HEK293 (cell line): ENCODE data around the gene ARRDC2.
A peak's percentile ranks its signal among the peaks of the same experiment; 100 is the strongest.

ENCODE experiments used
- BCL11A ChIP-seq: fragments of 450-650 bp; formaldehyde crosslinking; IDR thresholded peaks from 2 replicates; pipeline ENCODE4 v1.5.1; 2016; ENCODE audit warnings: low read depth, missing biosample characterization, missing genetic modification characterization
- FEZF1 ChIP-seq: fragments of 450-650 bp; formaldehyde crosslinking; IDR thresholded peaks from 2 replicates; pipeline ENCODE4 v1.5.1; 2016; ENCODE audit warnings: missing biosample characterization, missing genetic modification characterization
- GLIS1 ChIP-seq: fragments of 450-650 bp; formaldehyde crosslinking; IDR thresholded peaks from 2 replicates; pipeline ENCODE4 v1.5.1; 2016; ENCODE audit warnings: missing biosample characterization, missing genetic modification characterization
- KLF9 ChIP-seq: fragments of 450-650 bp; formaldehyde crosslinking; IDR thresholded peaks from 2 replicates; pipeline ENCODE4 v1.5.1; 2016; ENCODE audit warnings: missing biosample characterization, missing genetic modification characterization, low read depth
- OVOL3 ChIP-seq: fragments of 450-650 bp; formaldehyde crosslinking; IDR thresholded peaks from 2 replicates; pipeline ENCODE4 v1.5.1; 2016; ENCODE audit warnings: missing biosample characterization, missing genetic modification characterization
- TCF7L2 ChIP-seq: IDR thresholded peaks from 2 replicates; pipeline ENCODE4 v1.6.1; 2011; ENCODE audit warnings: low read depth, mild to moderate bottlenecking, inconsistent platforms, low read length, moderate library complexity, borderline replicate concordance
- WT1 ChIP-seq: fragments of 450-650 bp; formaldehyde crosslinking; IDR thresholded peaks from 2 replicates; pipeline ENCODE4 v1.5.1; 2016; ENCODE audit warnings: missing biosample characterization, missing genetic modification characterization
- YY2 ChIP-seq: fragments of 450-650 bp; formaldehyde crosslinking; IDR thresholded peaks from 2 replicates; pipeline ENCODE4 v1.5.1; 2016; ENCODE audit warnings: missing biosample characterization, missing genetic modification characterization
- ZBTB7A ChIP-seq: fragments of 450-650 bp; formaldehyde crosslinking; IDR thresholded peaks from 2 replicates; pipeline ENCODE4 v1.5.1; 2016; ENCODE audit warnings: low read depth, missing biosample characterization, missing genetic modification characterization
- ZIC2 ChIP-seq: fragments of 450-650 bp; formaldehyde crosslinking; IDR thresholded peaks from 2 replicates; pipeline ENCODE4 v1.5.1; 2016; ENCODE audit warnings: missing biosample characterization, missing genetic modification characterization
- ZNF112 ChIP-seq: fragments of 450-650 bp; formaldehyde crosslinking; IDR thresholded peaks from 2 replicates; pipeline ENCODE4 v1.5.0; 2017; ENCODE audit warnings: missing biosample characterization, missing genetic modification characterization
- ZNF155 ChIP-seq: fragments of 450-650 bp; formaldehyde crosslinking; IDR thresholded peaks from 2 replicates; pipeline ENCODE4 v1.5.1; 2016; ENCODE audit warnings: missing biosample characterization, missing genetic modification characterization
- ZNF202 ChIP-seq: fragments of 450-650 bp; formaldehyde crosslinking; IDR thresholded peaks from 2 replicates; pipeline ENCODE4 v1.5.1; 2016; ENCODE audit warnings: missing biosample characterization, missing genetic modification characterization, borderline replicate concordance
- ZNF311 ChIP-seq: fragments of 450-650 bp; formaldehyde crosslinking; IDR thresholded peaks from 2 replicates; pipeline ENCODE4 v1.5.1; 2017; ENCODE audit warnings: missing biosample characterization, missing genetic modification characterization, borderline replicate concordance
- ZNF324 ChIP-seq: fragments of 450-650 bp; formaldehyde crosslinking; IDR thresholded peaks from 2 replicates; pipeline ENCODE4 v1.5.1; 2016; ENCODE audit warnings: missing biosample characterization, missing genetic modification characterization
- ZNF354C ChIP-seq: fragments of 450-650 bp; formaldehyde crosslinking; IDR thresholded peaks from 2 replicates; pipeline ENCODE4 v1.5.1; 2016; ENCODE audit warnings: missing biosample characterization, missing genetic modification characterization, low read depth, borderline replicate concordance
- ZNF404 ChIP-seq: fragments of 450-650 bp; formaldehyde crosslinking; IDR thresholded peaks from 2 replicates; pipeline ENCODE4 v1.5.1; 2017; ENCODE audit warnings: missing biosample characterization, missing genetic modification characterization
- ZNF473 ChIP-seq: fragments of 450-650 bp; formaldehyde crosslinking; IDR thresholded peaks from 2 replicates; pipeline ENCODE4 v1.5.1; 2017; ENCODE audit warnings: missing biosample characterization, missing genetic modification characterization
- ZNF48 ChIP-seq: fragments of 450-650 bp; formaldehyde crosslinking; IDR thresholded peaks from 2 replicates; pipeline ENCODE4 v1.5.1; 2016; ENCODE audit warnings: missing biosample characterization, missing genetic modification characterization
- ZNF514 ChIP-seq: fragments of 450-650 bp; formaldehyde crosslinking; IDR thresholded peaks from 2 replicates; pipeline ENCODE4 v1.5.1; 2016; ENCODE audit warnings: missing biosample characterization, missing genetic modification characterization
- ZNF561 ChIP-seq: fragments of 450-650 bp; IDR thresholded peaks from 2 replicates; pipeline ENCODE4 v1.5.1; 2018; ENCODE audit warnings: missing biosample characterization, missing genetic modification characterization, borderline replicate concordance
- ZNF600 ChIP-seq: fragments of 450-650 bp; formaldehyde crosslinking; IDR thresholded peaks from 2 replicates; pipeline ENCODE4 v1.5.1; 2016; ENCODE audit warnings: missing biosample characterization, missing genetic modification characterization
- ZNF791 ChIP-seq: fragments of 450-650 bp; formaldehyde crosslinking; IDR thresholded peaks from 2 replicates; pipeline ENCODE4 v1.5.1; 2016; ENCODE audit warnings: missing biosample characterization, missing genetic modification characterization
- ZNF792 ChIP-seq: fragments of 450-650 bp; formaldehyde crosslinking; IDR thresholded peaks from 2 replicates; pipeline ENCODE4 v1.5.1; 2016; ENCODE audit warnings: missing biosample characterization, missing genetic modification characterization
- ZSCAN23 ChIP-seq: fragments of 450-650 bp; formaldehyde crosslinking; IDR thresholded peaks from 2 replicates; pipeline ENCODE4 v1.5.1; 2016; ENCODE audit warnings: missing biosample characterization, missing genetic modification characterization
- TF ChIP-seq, protein P1 (sequence below): fragments of 450-650 bp; formaldehyde crosslinking; IDR thresholded peaks from 2 replicates; pipeline ENCODE4 v1.5.1; 2016; ENCODE audit warnings: missing biosample characterization, missing genetic modification characterization, borderline replicate concordance
- TF ChIP-seq, protein P2 (sequence below): fragments of 450-650 bp; formaldehyde crosslinking; IDR thresholded peaks from 2 replicates; pipeline ENCODE4 v1.5.1; 2016; ENCODE audit warnings: missing biosample characterization, missing genetic modification characterization
- TF ChIP-seq, protein P3 (sequence below): fragments of 450-650 bp; formaldehyde crosslinking; IDR thresholded peaks from 2 replicates; pipeline ENCODE4 v1.5.1; 2016; ENCODE audit warnings: missing biosample characterization, missing genetic modification characterization
- TF ChIP-seq, protein P4 (sequence below): fragments of 450-650 bp; formaldehyde crosslinking; IDR thresholded peaks from 2 replicates; pipeline ENCODE4 v1.5.1; 2017; ENCODE audit warnings: missing biosample characterization, missing genetic modification characterization
- TF ChIP-seq, protein P5 (sequence below): fragments of 450-650 bp; formaldehyde crosslinking; IDR thresholded peaks from 2 replicates; pipeline ENCODE4 v1.5.1; 2017; ENCODE audit warnings: missing biosample characterization, missing genetic modification characterization

The ARRDC2 gene

DNA sequence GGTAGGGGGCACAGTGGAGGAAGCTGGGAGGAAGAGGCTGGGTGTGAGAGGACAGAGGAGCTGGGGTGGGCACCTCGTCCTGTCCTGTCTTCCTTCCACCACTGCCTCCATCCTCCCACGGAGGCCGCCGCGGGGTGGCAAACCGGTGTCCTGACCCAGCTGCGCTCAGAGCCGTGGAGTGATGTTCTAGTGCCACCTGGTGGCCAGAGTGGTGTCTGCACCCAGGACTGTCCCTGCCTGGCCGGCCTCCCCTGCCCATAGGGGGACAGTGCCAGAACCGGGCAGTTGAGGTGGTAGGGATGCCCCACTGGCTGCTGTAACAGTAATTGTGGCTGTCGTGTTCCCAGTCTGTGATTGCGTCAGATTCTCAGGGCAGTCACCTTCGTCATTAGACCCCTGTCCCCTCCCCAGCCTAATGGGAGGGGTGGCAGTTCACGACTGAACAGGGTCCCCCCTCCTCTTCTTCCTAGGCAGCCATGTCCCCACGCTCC is 11.1 kb upstream of the ARRDC2 start (continued):
- TF ChIP-seq ZNF791 (tag by site-specific recombination) (no peak), ZNF311 (tag by site-specific recombination) (no peak), KLF9 (no peak), GLIS1 (tag by site-specific recombination) (peak; percentile 84), ZNF514 (tag by site-specific recombination) (no peak), TCF7L2 (no peak), ZNF561 (tag by site-specific recombination) (no peak), ZNF404 (no peak), BCL11A (tag by site-specific recombination) (no peak), WT1 (tag by site-specific recombination) (no peak), YY2 (tag by site-specific recombination) (no peak), ZNF202 (no peak), ZBTB7A (tag by site-specific recombination) (no peak), ZNF48 (tag by site-specific recombination) (no peak), ZSCAN23 (tag by site-specific recombination) (no peak), ZNF354C (no peak), ZNF792 (no peak), OVOL3 (tag by site-specific recombination) (no peak), ZNF155 (tag by site-specific recombination) (no peak), ZNF600 (peak; percentile 76), ZNF473 (no peak), ZNF324 (tag by site-specific recombination) (no peak), ZNF112 (tag by site-specific recombination) (no peak), FEZF1 (tag by site-specific recombination) (no peak), ZIC2 (tag by site-specific recombination) (peak; percentile 84)
- TF ChIP-seq, protein P1, sequence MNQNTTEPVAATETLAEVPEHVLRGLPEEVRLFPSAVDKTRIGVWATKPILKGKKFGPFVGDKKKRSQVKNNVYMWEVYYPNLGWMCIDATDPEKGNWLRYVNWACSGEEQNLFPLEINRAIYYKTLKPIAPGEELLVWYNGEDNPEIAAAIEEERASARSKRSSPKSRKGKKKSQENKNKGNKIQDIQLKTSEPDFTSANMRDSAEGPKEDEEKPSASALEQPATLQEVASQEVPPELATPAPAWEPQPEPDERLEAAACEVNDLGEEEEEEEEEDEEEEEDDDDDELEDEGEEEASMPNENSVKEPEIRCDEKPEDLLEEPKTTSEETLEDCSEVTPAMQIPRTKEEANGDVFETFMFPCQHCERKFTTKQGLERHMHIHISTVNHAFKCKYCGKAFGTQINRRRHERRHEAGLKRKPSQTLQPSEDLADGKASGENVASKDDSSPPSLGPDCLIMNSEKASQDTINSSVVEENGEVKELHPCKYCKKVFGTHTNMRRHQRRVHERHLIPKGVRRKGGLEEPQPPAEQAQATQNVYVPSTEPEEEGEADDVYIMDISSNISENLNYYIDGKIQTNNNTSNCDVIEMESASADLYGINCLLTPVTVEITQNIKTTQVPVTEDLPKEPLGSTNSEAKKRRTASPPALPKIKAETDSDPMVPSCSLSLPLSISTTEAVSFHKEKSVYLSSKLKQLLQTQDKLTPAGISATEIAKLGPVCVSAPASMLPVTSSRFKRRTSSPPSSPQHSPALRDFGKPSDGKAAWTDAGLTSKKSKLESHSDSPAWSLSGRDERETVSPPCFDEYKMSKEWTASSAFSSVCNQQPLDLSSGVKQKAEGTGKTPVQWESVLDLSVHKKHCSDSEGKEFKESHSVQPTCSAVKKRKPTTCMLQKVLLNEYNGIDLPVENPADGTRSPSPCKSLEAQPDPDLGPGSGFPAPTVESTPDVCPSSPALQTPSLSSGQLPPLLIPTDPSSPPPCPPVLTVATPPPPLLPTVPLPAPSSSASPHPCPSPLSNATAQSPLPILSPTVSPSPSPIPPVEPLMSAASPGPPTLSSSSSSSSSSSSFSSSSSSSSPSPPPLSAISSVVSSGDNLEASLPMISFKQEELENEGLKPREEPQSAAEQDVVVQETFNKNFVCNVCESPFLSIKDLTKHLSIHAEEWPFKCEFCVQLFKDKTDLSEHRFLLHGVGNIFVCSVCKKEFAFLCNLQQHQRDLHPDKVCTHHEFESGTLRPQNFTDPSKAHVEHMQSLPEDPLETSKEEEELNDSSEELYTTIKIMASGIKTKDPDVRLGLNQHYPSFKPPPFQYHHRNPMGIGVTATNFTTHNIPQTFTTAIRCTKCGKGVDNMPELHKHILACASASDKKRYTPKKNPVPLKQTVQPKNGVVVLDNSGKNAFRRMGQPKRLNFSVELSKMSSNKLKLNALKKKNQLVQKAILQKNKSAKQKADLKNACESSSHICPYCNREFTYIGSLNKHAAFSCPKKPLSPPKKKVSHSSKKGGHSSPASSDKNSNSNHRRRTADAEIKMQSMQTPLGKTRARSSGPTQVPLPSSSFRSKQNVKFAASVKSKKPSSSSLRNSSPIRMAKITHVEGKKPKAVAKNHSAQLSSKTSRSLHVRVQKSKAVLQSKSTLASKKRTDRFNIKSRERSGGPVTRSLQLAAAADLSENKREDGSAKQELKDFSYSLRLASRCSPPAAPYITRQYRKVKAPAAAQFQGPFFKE (tag by site-specific recombination): no peak
- TF ChIP-seq, protein P2, sequence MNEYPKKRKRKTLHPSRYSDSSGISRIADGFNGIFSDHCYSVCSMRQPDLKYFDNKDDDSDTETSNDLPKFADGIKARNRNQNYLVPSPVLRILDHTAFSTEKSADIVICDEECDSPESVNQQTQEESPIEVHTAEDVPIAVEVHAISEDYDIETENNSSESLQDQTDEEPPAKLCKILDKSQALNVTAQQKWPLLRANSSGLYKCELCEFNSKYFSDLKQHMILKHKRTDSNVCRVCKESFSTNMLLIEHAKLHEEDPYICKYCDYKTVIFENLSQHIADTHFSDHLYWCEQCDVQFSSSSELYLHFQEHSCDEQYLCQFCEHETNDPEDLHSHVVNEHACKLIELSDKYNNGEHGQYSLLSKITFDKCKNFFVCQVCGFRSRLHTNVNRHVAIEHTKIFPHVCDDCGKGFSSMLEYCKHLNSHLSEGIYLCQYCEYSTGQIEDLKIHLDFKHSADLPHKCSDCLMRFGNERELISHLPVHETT: no peak
- TF ChIP-seq, protein P3, sequence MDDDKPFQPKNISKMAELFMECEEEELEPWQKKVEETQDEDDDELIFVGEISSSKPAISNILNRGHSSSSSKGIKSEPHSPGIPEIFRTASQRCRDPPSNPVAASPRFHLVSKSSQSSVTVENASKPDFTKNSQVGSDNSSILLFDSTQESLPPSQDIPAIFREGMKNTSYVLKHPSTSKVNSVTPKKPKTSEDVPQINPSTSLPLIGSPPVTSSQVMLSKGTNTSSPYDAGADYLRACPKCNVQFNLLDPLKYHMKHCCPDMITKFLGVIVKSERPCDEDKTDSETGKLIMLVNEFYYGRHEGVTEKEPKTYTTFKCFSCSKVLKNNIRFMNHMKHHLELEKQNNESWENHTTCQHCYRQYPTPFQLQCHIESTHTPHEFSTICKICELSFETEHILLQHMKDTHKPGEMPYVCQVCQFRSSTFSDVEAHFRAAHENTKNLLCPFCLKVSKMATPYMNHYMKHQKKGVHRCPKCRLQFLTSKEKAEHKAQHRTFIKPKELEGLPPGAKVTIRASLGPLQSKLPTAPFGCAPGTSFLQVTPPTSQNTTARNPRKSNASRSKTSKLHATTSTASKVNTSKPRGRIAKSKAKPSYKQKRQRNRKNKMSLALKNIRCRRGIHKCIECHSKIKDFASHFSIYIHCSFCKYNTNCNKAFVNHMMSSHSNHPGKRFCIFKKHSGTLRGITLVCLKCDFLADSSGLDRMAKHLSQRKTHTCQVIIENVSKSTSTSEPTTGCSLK (tag by site-specific recombination): no peak
- TF ChIP-seq, protein P4, sequence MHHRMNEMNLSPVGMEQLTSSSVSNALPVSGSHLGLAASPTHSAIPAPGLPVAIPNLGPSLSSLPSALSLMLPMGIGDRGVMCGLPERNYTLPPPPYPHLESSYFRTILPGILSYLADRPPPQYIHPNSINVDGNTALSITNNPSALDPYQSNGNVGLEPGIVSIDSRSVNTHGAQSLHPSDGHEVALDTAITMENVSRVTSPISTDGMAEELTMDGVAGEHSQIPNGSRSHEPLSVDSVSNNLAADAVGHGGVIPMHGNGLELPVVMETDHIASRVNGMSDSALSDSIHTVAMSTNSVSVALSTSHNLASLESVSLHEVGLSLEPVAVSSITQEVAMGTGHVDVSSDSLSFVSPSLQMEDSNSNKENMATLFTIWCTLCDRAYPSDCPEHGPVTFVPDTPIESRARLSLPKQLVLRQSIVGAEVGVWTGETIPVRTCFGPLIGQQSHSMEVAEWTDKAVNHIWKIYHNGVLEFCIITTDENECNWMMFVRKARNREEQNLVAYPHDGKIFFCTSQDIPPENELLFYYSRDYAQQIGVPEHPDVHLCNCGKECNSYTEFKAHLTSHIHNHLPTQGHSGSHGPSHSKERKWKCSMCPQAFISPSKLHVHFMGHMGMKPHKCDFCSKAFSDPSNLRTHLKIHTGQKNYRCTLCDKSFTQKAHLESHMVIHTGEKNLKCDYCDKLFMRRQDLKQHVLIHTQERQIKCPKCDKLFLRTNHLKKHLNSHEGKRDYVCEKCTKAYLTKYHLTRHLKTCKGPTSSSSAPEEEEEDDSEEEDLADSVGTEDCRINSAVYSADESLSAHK (tag by site-specific recombination): no peak
- TF ChIP-seq, protein P5, sequence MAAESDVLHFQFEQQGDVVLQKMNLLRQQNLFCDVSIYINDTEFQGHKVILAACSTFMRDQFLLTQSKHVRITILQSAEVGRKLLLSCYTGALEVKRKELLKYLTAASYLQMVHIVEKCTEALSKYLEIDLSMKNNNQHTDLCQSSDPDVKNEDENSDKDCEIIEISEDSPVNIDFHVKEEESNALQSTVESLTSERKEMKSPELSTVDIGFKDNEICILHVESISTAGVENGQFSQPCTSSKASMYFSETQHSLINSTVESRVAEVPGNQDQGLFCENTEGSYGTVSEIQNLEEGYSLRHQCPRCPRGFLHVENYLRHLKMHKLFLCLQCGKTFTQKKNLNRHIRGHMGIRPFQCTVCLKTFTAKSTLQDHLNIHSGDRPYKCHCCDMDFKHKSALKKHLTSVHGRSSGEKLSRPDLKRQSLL (tag by site-specific recombination): no peak
